NCI-H128 (cell line): ENCODE results near the gene GJC2.

Source experiments
- DNase-seq: peaks from one replicate; lab custom pipeline; 2025; ENCODE audit not compliant: unreplicated experiment; lab: John Stamatoyannopoulos, UW

Gene GJC2

DNA sequence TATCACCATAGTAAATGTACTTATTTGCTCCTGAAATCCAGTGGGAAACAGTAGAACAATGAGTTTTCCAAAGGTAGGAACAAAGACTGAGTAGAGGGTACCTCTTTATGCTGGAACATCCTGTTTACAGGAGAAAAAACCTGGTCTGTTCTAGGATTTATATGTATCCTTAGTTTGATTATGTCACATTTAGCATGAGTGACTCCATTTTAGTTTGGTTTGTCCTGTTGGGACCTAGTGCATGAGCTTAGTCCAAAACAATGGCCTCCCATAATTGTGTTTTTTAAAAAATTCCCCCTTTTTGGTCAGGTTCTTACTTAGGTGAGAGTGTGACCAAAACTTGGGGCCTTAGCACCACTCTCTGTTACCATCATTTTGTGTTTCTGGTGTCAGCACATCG, 37.1 kb upstream of the GJC2 start:
- no peak for DNase-seq

GRCh38 chr1:228114827-228115226, 34.9 kb upstream of the GJC2 start:
- DNase-seq = no peak

- no peak for DNase-seq
Observed at GRCh38 chr1:228117335-228117734, 32.4 kb upstream of the GJC2 start.

GRCh38 chr1:228118040-228118439, 31.7 kb upstream of the GJC2 start:
- no peak for DNase-seq

DNA sequence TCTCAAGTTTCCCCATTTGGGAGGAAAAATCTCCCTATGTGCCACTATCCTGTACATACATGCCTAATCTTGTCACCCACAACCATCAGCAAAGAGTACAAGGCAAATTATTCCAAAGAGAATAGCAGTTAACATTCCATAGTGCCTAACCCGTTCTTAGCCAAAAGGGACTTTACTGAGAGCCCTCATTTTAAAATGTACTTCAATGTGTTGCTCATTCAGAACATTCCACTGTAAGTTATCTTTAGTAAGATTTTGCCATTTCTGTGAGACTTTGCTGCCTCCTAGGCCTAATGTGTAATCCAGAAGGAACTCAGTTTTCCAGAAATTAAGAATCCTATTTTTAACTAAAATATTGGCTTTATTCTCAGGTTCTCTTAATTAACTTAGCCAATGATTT, 29.4 kb upstream of the GJC2 start:
- no peak for DNase-seq

DNA sequence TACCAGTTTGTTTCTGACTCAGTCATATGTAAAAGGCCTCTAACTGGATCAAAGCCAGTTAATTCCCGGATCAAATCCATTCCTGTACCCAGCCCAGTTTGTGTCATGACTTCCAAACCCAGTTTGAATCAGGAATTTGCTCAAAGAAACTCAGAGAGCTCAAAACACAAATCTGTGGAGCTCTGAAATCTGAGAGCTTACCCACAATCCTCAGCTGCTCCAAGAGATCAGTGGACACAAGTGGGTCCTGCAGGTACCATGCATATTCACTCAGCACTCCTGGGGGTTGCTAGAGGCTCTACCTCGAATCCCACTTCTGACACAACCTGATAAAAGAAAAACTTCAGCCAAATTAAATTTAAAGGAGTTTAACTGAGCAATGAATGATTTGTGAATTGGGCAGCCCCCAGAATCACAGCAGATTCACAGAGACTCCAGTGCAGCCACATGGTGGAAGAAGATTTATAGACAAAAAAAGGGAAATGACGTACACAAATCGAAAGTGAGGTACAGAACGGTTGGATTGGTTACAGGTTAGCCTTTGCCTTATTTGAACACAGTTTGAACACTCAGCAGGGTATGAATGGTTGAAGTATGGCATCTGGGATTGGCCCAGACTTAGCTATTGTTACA, 28.8 kb upstream of the GJC2 start:
- DNase-seq = no peak

DNA sequence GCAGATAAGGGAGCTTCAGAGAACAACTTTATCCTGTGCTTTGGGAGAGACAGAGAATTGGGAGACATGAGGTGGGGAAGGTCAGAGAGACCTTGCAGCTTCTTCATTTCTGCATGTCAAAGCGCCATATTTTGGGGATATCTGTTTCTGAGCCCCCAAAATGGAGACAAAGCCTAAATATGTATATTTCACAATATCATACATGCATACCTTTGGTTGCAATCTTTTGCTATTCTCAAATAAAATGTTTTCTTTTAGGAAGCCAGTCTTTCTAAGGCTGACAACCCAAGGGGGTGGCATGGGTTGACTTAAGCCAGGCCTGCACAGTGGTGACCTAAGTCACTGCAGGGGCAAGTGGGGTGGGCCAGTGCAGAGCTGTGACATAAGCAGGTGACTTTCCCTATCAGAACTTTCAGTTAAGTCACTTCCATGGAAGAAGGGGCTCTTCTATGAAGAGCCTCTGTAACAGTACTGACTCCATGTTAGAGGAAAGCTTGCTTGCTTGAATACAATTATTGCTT, 26.7 kb upstream of the GJC2 start:
- DNase-seq = no peak

DNA sequence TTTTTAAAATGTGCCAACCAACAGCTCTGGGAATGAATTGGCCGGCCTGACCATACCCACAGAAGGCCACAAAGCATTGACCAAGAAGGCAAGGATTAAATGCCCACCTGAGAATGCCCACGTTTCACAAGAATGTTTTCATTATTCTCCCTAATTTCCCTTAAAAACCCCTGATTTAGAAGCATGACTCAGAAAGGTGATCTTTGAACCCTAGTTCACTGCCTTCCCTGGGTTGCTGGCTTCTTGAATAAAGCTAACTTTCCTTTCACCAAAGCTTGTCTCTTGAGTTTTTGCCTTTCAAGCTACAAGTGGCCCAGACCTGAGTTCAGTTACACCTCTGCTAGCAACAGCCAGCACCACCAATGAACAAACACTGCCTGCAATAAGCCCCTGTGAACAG, 26.2 kb upstream of the GJC2 start:
- no peak for DNase-seq

GRCh38 chr1:228125185-228125584, 24.5 kb upstream of the GJC2 start:
- no peak for DNase-seq

GRCh38 chr1:228131766-228132165, 18.0 kb upstream of the GJC2 start:
- DNase-seq = no peak

- no peak for DNase-seq
Observed at GRCh38 chr1:228134591-228134990, 15.1 kb upstream of the GJC2 start.

GRCh38 chr1:228136901-228137300, 12.8 kb upstream of the GJC2 start:
- DNase-seq = no peak

DNA sequence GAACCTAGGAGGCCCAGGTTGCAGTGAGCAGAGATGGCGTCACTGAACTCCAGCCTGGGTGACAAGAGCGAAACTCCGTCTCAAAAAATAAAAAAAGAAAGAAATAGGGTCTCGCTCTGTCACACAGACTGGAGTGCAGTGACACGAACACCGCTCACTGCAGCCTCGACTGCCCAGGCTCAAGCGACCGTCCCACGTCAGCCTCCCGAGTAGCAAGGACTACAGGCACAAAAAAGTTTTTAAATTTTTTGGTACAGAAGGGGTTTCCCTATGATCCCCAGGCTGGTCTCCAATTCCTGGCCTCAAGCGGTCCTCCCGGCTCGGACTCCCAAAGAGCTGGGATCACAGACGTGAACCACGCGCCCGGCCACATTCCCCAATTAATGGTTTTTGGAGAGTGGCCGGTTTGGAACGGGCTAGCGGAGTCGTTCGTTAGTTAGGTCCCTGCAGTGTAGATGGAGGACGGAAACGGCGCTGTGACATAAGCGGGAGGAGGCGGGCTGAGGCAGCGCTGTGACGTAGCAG, 10.3 kb upstream of the GJC2 start:
- no peak for DNase-seq

- peak; percentile 98 for DNase-seq
Observed at GRCh38 chr1:228139931-228140723, 9.6 kb upstream of the GJC2 start, which contains the start of gene GUK1. Gene GUK1 (plus strand): TSS chr1:228140279. CDS start chr1:228140303, 24 bp downstream.

- DNase-seq = no peak
Observed at GRCh38 chr1:228140724-228141225, 9.0 kb upstream of the GJC2 start.

DNA sequence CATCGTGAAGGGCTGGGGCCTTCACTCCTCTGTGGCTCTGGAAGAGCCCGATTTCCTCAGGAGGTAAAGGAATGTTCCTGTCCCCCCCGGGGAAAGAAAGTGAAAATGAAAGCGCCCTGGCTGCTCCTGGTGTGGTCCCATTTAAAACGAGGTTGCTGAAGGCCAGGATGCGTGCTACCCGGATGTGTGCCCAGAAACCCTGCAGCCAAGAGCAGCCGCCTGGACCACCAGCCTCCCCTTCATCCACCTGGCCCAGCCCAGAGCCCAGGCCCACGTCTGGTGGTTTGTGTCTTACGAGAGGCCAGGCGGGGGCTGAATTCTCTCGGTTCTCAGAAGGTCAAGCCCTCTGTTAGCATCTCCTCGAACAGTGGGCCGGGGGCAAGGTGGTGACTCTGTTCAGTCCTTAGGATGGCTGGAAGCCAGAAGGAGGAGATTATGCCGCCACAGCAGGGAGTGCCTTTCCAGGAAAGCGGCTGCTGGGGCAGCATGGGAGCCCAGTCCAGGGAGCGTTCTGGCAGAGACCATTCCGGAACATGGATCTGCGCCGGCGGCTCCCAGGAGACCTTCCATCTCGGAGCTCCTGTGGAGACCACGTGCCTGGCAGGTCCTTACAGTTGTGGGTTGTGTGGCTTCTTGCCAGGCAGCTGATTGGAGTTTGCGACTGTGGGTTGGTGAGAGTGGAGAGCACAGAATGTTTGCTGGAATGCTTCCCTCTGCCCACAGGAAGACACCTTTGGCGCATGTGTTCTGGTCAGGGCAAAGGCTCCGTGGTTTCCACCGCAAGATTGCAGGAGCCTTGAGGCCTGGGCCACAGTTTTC, 8.3 kb upstream of the GJC2 start:
- DNase-seq = no peak

- no peak for DNase-seq
Observed at GRCh38 chr1:228142155-228142691, 7.5 kb upstream of the GJC2 start.

- DNase-seq = no peak
Observed at GRCh38 chr1:228142701-228143136, 7.0 kb upstream of the GJC2 start.

- no peak for DNase-seq
Observed at GRCh38 chr1:228143480-228144192, 6.1 kb upstream of the GJC2 start.
